Ishikawa (cell line): Measurements from ENCODE around the gene FOXK1.

ENCODE experiments used
- CEBPB ChIP-seq: IDR thresholded peaks from 2 replicates; pipeline ENCODE4 v1.6.1; 2012
- CREB1 ChIP-seq: IDR thresholded peaks from 2 replicates; pipeline ENCODE4 v1.6.1; 2012; ENCODE audit warnings: low read depth
- EGR1 ChIP-seq: IDR thresholded peaks from 2 replicates; pipeline ENCODE4 v1.6.1; 2012
- EP300 ChIP-seq: IDR thresholded peaks from 2 replicates; pipeline ENCODE4 v1.6.1; 2012; ENCODE audit warnings: borderline replicate concordance
- FOXM1 ChIP-seq: IDR thresholded peaks from 2 replicates; pipeline ENCODE4 v1.6.1; 2012; ENCODE audit warnings: low read depth, borderline replicate concordance
- MAX ChIP-seq: IDR thresholded peaks from 2 replicates; pipeline ENCODE4 v1.6.1; 2012
- NFIC ChIP-seq: IDR thresholded peaks from 2 replicates; pipeline ENCODE4 v1.6.1; 2012
- RAD21 ChIP-seq: IDR thresholded peaks from 2 replicates; pipeline ENCODE4 v1.6.1; 2012; ENCODE audit warnings: low read depth
- REST ChIP-seq: IDR thresholded peaks from 2 replicates; pipeline ENCODE4 v1.6.1; 2012; ENCODE audit warnings: low read depth, mild to moderate bottlenecking
- TAF1 ChIP-seq: IDR thresholded peaks from 2 replicates; pipeline ENCODE4 v1.6.1; 2012; ENCODE audit warnings: low read depth, mild to moderate bottlenecking
- TCF12 ChIP-seq: IDR thresholded peaks from 2 replicates; pipeline ENCODE4 v1.6.1; 2012; ENCODE audit warnings: low read depth
- TEAD4 ChIP-seq: IDR thresholded peaks from 2 replicates; pipeline ENCODE4 v1.6.1; 2012
- USF1 ChIP-seq: IDR thresholded peaks from 2 replicates; pipeline ENCODE4 v1.6.1; 2012
- YY1 ChIP-seq: IDR thresholded peaks from 2 replicates; pipeline ENCODE4 v1.6.1; 2012; ENCODE audit warnings: low read depth
- ZBTB7A ChIP-seq: IDR thresholded peaks from 2 replicates; pipeline ENCODE4 v1.6.1; 2012; ENCODE audit warnings: low read depth

Gene FOXK1

GRCh38 chr7:4739528-4739992 is 57.5 kb downstream of the FOXK1 start:
- TF ChIP-seq CREB1 (no peak), TAF1 (no peak), NFIC (no peak), EP300 (no peak), TCF12 (no peak), CEBPB (no peak)

DNA sequence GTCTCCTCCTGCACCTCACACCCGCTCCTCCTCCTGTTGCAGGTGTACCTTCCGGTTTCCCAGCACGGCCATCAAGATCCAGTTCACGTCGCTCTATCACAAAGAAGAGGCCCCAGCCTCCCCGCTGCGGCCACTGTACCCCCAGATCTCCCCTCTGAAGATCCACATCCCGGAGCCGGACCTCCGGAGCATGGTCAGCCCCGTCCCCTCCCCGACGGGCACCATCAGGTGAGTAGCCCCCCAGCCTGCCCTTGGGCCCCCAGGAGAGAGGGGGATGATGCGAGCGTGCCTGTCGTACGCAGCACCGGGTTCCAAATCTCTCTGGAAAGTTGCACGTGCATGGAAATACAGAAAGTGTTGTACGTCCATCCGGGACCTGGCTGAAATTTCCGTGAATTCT is 58.7 kb downstream of the FOXK1 start:
- TF ChIP-seq TAF1 (no peak), YY1 (no peak), REST (no peak), EP300 (no peak), USF1 (no peak), EGR1 (no peak), TCF12 (no peak), MAX (no peak), ZBTB7A (no peak), CEBPB (no peak), NFIC (no peak), CREB1 (no peak), TEAD4 (no peak), RAD21 (no peak), FOXM1 (no peak)

GRCh38 chr7:4742051-4742573 is 60.0 kb downstream of the FOXK1 start:
- TF ChIP-seq USF1, result no peak
- TF ChIP-seq YY1, result no peak
- TF ChIP-seq EP300, result no peak
- TF ChIP-seq FOXM1, result no peak
- TF ChIP-seq TAF1, result no peak
- TF ChIP-seq EGR1, result no peak
- TF ChIP-seq MAX, result no peak
- no peak for TF ChIP-seq RAD21
- no peak for TF ChIP-seq REST
- no peak for TF ChIP-seq TEAD4
- no peak for TF ChIP-seq CREB1
- no peak for TF ChIP-seq ZBTB7A
- no peak for TF ChIP-seq NFIC
- TF ChIP-seq TCF12, result no peak
- TF ChIP-seq CEBPB, result no peak

GRCh38 chr7:4742852-4743251 is 60.8 kb downstream of the FOXK1 start:
- TF ChIP-seq CREB1 (no peak), TEAD4 (no peak), REST (no peak), USF1 (no peak), EGR1 (no peak), MAX (no peak)
